ENCODE measurements around the gene HTRA1.

DNA sequence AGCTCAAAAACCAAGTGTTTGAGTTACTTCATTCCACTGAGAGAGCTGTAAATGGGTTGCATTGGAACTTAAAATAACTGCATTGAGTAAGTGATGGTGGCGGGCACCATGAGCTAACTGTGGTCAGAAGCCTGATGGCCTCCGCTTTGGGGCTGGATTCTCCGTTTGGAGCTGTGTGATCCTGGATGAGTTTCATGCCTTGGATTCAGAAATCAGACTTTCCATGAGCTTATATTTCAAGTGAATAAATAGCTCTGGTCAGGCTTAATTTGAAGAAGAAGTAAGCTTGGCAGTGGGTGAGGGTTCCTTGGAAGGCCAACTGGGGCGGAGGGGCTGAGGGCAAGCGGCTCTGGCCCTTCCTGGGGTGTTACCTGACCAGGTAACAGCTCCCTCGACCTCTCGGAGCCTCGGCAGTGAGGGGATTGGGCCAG lies 5.6 kb downstream of the HTRA1 start:
- no peak for TF ChIP-seq CTCF (IDR thresholded peaks at IDR 0.05 in 4 of 5, conservative IDR thresholded peaks at IDR 0.05 in 1 of 5)
- no peak for TF ChIP-seq POLR2A (IDR thresholded peaks at IDR 0.05)
